Measurements from ENCODE around the gene LBX1. TPM values are rescaled to one million over a fixed set of nuclear protein-coding genes. Genes with fewer than 3 reads are reported as not detected.

The LBX1 gene
- total RNA-seq, 2 experiments from 2014 or later = not detected

DNA sequence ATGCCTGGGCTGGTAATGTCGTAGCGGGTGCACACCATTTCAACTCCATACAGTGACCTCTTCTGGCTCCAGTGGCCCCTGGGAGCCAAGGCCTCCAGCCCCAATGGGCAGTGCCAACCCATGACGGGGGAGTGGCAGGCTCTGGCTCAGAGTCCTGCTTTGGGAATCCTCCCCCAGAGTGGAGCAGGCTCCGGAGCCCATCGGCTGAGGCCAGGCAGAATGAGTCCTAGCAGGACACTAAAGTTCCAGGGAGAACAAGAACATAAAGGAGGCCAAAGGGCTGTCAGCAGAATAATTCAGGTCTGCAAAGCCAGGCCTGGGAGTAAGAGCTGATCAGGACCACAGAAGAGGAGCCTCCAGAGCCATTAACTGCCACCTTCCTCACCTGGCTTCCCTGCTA is 33.3 kb downstream of the LBX1 start:
- Histone ChIP-seq H3K27ac (ENCODE audit: low read depth in 1 of 2, low read length in 2 of 2) (no peak overlapping the region), H3K9me3 (ENCODE audit: control insufficient read depth in 1 of 2, insufficient read depth in 1 of 2, low read length in 2 of 2) (no peaks in the 10 kb centered on the region), H3K4me3 (ENCODE audit: low read length) (no peak overlapping the region), H3K27me3 (ENCODE audit: control insufficient read depth in 1 of 2, insufficient read depth in 2 of 2, low read length in 2 of 2) (peaks cover 5 to 18% of the 10 kb centered on the region in 2 experiments), H3K4me1 (ENCODE audit: insufficient read depth, low read length) (no peaks in the 10 kb centered on the region), H3K36me3 (ENCODE audit: insufficient read depth, low read length) (no peaks in the 10 kb centered on the region)
- H3K27ac Mint-ChIP-seq = no peak overlapping the region
- intact Hi-C loops (cut with DNase I, micrococcal nuclease) = no loop called here
- no peaks in the 10 kb centered on the region for H3K9me3 Mint-ChIP-seq
- H3K27me3 Mint-ChIP-seq = peaks cover 25% of the 10 kb centered on the region
- ATAC-seq (ENCODE audit: poor library complexity) = no peak
- TF ChIP-seq, protein P1, sequence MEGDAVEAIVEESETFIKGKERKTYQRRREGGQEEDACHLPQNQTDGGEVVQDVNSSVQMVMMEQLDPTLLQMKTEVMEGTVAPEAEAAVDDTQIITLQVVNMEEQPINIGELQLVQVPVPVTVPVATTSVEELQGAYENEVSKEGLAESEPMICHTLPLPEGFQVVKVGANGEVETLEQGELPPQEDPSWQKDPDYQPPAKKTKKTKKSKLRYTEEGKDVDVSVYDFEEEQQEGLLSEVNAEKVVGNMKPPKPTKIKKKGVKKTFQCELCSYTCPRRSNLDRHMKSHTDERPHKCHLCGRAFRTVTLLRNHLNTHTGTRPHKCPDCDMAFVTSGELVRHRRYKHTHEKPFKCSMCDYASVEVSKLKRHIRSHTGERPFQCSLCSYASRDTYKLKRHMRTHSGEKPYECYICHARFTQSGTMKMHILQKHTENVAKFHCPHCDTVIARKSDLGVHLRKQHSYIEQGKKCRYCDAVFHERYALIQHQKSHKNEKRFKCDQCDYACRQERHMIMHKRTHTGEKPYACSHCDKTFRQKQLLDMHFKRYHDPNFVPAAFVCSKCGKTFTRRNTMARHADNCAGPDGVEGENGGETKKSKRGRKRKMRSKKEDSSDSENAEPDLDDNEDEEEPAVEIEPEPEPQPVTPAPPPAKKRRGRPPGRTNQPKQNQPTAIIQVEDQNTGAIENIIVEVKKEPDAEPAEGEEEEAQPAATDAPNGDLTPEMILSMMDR (IDR thresholded peaks at IDR 0.05) = no peak
- no peak for DNase-seq
- no peak overlapping the region for H3K4me3 Mint-ChIP-seq
- ChIA-PET POLR2A (no interaction called here), CTCF (no interaction called here)
- no peaks in the 10 kb centered on the region for H3K36me3 Mint-ChIP-seq (ENCODE audit: low read depth)
- no peaks in the 10 kb centered on the region for H3K4me1 Mint-ChIP-seq (ENCODE audit: low read depth)

DNA sequence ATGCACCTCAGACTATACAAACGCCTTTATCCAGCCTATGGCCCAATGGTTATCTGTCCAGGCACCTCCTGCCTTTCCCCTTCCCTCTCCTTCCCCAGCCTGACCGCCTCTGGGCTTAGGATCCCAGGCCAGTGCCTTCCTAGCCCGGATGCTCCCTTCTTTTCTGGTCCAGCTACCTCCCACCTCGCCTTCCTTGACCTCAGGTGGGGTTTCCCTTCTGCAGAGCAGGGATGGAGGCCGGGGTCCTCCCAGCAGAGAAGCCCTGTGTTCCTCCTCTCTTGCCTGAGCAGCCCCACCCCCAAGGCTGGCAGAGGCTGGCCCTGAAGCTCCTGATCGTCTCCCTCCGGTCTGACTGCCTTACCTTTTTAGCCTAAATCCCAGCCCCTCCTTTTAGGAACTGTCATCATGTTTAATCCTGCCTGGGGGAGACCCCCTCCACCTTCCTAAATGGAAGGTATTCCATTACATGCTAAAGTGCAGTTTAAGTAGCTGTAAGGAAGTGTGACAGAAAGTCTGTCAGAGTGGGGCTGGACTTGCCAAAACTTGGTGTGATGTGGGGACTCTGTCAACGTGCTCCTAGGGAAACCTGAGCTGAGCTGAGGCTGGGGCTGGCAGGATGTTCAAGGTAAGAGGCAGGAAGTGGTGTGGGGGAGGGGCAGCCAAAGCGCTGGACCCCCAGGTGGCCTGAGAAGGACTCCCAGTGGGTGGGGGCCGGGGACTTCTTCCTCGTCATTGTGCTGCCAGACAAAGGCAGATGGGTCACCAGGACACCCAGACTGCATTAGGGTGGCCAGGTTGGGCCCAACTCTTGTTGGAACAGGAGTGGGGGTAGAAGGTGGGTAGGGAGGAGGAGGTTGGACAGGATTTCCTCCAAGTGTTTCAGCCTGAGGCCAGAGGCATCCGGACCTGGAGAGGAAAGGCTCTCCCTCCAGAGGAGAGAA is 39.5 kb downstream of the LBX1 start:
- Histone ChIP-seq H3K36me3 (ENCODE audit: insufficient read depth, low read length) (no peaks in the 10 kb centered on the region), H3K9me3 (ENCODE audit: control insufficient read depth in 1 of 2, insufficient read depth in 1 of 2, low read length in 2 of 2) (peaks cover 0 to 5% of the 10 kb centered on the region in 2 experiments), H3K27me3 (ENCODE audit: control insufficient read depth in 1 of 2, insufficient read depth in 2 of 2, low read length in 2 of 2) (peaks cover 0 to 2% of the 10 kb centered on the region in 2 experiments), H3K4me1 (ENCODE audit: insufficient read depth, low read length) (peaks cover 5% of the 10 kb centered on the region), H3K4me3 (ENCODE audit: low read length) (no peak overlapping the region), H3K27ac (ENCODE audit: low read depth in 1 of 2, low read length in 2 of 2) (no peak overlapping the region)
- CTCF ChIA-PET = no interaction called here
- Mint-ChIP-seq H3K9me3 (no peaks in the 10 kb centered on the region), H3K27me3 (peaks cover 12% of the 10 kb centered on the region), H3K27ac (no peak overlapping the region), H3K36me3 (ENCODE audit: low read depth) (no peaks in the 10 kb centered on the region), H3K4me1 (ENCODE audit: low read depth) (no peaks in the 10 kb centered on the region), H3K4me3 (no peak overlapping the region)
- DNase-seq = peak in 1 of 14 experiments; percentile 14
- no peak for ATAC-seq (ENCODE audit: poor library complexity)
- POLR2A ChIA-PET = no interaction called here
- intact Hi-C loops (cut with DNase I, micrococcal nuclease) = no loop called here
- TF ChIP-seq, protein P1 (IDR thresholded peaks at IDR 0.05) = no peak

DNA sequence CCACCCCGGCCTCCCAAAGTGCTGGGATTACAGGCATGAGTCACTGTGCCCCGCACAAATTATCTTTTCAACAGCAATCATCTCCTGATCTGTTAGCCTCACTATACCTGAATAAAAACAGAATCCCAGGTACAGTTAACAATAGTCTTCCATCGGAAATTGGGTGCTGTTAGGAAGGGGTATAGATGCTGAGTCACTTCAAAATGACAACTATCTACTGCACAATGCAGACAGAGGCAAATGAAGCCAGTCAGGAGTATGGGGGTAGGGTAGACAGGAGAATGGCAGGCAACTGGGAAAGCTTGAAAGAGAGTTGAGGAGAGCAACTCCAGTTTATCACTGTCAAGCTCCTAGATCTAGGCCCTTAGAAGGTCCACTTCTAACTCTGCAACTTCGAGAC is 40.3 kb downstream of the LBX1 start:
- POLR2A ChIA-PET = no interaction called here
- peaks cover 0 to 5% of the 10 kb centered on the region in 2 experiments for H3K9me3 ChIP-seq (ENCODE audit: control insufficient read depth in 1 of 2, insufficient read depth in 1 of 2, low read length in 2 of 2)
- TF ChIP-seq, protein P1 (IDR thresholded peaks at IDR 0.05) = no peak
- H3K36me3 Mint-ChIP-seq (ENCODE audit: low read depth) = no peaks in the 10 kb centered on the region
- H3K4me1 Mint-ChIP-seq (ENCODE audit: low read depth) = no peaks in the 10 kb centered on the region
- DNase-seq = no peak
- no peaks in the 10 kb centered on the region for H3K36me3 ChIP-seq (ENCODE audit: insufficient read depth, low read length)
- ATAC-seq (ENCODE audit: poor library complexity) = no peak
- peaks cover 5% of the 10 kb centered on the region for H3K4me1 ChIP-seq (ENCODE audit: insufficient read depth, low read length)
- H3K4me3 ChIP-seq (ENCODE audit: low read length) = no peak overlapping the region
- peaks cover 12% of the 10 kb centered on the region for H3K27me3 Mint-ChIP-seq
- H3K27ac ChIP-seq (ENCODE audit: low read depth in 1 of 2, low read length in 2 of 2) = no peak overlapping the region
- intact Hi-C loops (cut with DNase I, micrococcal nuclease) = no loop called here
- CTCF ChIA-PET = no interaction called here
- no peak overlapping the region for H3K4me3 Mint-ChIP-seq
- no peaks in the 10 kb centered on the region for H3K9me3 Mint-ChIP-seq
- peaks cover 0 to 2% of the 10 kb centered on the region in 2 experiments for H3K27me3 ChIP-seq (ENCODE audit: control insufficient read depth in 1 of 2, insufficient read depth in 2 of 2, low read length in 2 of 2)
- no peak overlapping the region for H3K27ac Mint-ChIP-seq

All from CD4-positive, alpha-beta T cell (primary cell).